ENCODE measurements around the gene RNU6-1. TPM values are rescaled to one million over a fixed set of nuclear protein-coding genes. Genes with fewer than 3 reads are reported as not detected.

RNU6-1 gene
- total and polyA plus RNA-seq, 2 experiments from 2014 or later: not detected

DNA sequence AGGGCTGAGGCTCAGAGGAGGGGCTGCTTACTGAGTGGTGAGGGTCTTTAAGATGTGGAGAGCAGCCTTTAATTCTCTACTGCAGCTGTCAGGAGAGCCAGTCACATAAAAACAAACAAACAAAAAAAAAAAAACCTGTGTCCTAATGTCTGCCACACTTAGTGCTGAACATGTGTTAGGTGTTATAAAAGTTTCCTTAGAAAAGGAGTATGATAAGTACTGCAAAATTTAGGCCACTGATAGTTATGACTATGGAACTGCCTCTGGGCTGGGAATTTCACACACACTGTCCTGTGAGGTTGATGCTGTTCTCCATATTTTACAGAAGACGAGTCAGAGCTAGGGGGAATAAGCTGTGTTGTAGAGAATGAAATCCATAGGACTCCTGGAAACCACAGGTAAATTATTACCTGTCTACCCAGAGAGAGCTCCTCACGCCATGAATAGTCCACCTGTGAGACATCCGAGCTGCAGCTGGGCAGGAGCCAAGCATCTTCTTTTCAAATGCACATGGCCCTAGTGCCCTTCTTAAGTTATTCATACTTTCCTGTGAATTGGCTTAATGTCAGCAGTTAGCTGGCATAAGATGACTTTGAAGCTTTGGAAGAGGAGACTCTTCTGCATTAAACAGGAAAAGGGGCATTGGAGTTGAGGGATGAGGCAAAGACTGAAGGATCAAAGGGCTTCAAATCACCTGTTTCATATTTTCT lies 49.1 kb downstream of the RNU6-1 start:
- in situ Hi-C loops (cut with MboI): no loop called here
- no peaks in the 10 kb centered on the region for H3F3A ChIP-seq (ENCODE audit: insufficient read depth)
- no peaks in the 10 kb centered on the region for H3K4me1 ChIP-seq (ENCODE audit: insufficient read depth)
- no peaks in the 10 kb centered on the region for H4K20me1 ChIP-seq (ENCODE audit: insufficient read depth)
- DNase-seq: no peak
- no peak overlapping the region for H3K9ac ChIP-seq
- 82 to 92% methylated on average over 3 of the region's 3 CpGs for WGBS, 2 experiments (ENCODE audit: low coverage in 1 of 2, low lambda C conversion rate in 2 of 2, missing lambda C conversion rate in 2 of 2)
- H3K9me3 ChIP-seq (ENCODE audit: low read depth): no peaks in the 10 kb centered on the region
- no peak overlapping the region for H3K4me2 ChIP-seq (ENCODE audit: unreplicated experiment)
- no peaks in the 10 kb centered on the region for H3K9me2 ChIP-seq (ENCODE audit: insufficient read depth)
- H3K79me2 ChIP-seq (ENCODE audit: insufficient read depth): no peaks in the 10 kb centered on the region
- TF ChIP-seq EZH2 (IDR thresholded peaks at IDR 0.05; ENCODE audit: insufficient read depth, poor library complexity, severe bottlenecking) (no peak), EZH2phosphoT487 (IDR thresholded peaks at IDR 0.05; ENCODE audit: insufficient read depth, low read depth) (no peak)
- peaks cover 3% of the 10 kb centered on the region; the same call in 1 of the 2 replicates for H3K36me3 ChIP-seq (ENCODE audit: low read depth)
- H3K27ac ChIP-seq: no peak overlapping the region
- H3K27me3 ChIP-seq (replicated peaks; ENCODE audit: insufficient read depth): no peaks in the 10 kb centered on the region
- no peak overlapping the region for H3K4me3 ChIP-seq
- H2AFZ ChIP-seq: no peak overlapping the region

Small RNAs within 50 kb of the gene (small RNA-seq; reads per million reads assigned to genes)
- not detected for gene RNU6-1 (ENCODE audit: low read depth, low replicate concordance)

Other genes starting within 250 kb of the RNU6-1 start
- gene SKOR1, start 14.5 kb downstream of the RNU6-1 start, total RNA-seq (2014; rRNA removed; shearing (Covaris generic)): 0.11 TPM in 1 of 2 replicates, not detected in the other
- not detected in 2 replicates for gene SKOR1, start 14.5 kb downstream of the RNU6-1 start, polyA plus RNA-seq (2016; fragmentation: Nextera tagmentation; extraction: Ambion mirVana)
- gene PIAS1, start 214.3 kb upstream of the RNU6-1 start, total RNA-seq (2014; rRNA removed; shearing (Covaris generic)): 10.9 and 14.8 TPM in 2 replicates
- 32.3 and 34.4 TPM in 2 replicates for gene PIAS1, start 214.3 kb upstream of the RNU6-1 start, polyA plus RNA-seq (2016; fragmentation: Nextera tagmentation; extraction: Ambion mirVana)